AG08395 (cell line): ENCODE results near the gene TWIST1.

Experiments used
- DNase-seq: peaks from one replicate; pipeline ENCODE4 v3.0.0; 2012; ENCODE audit warnings: mixed read lengths, low spot score

Gene TWIST1

GRCh38 chr7:19094598-19095352 is 22.7 kb downstream of the TWIST1 start:
- DNase-seq: no peak

- DNase-seq: no peak
These were observed 23.3 kb downstream of the TWIST1 start for GRCh38 chr7:19094138-19094537.

GRCh38 chr7:19091550-19092200 is 25.8 kb downstream of the TWIST1 start:
- no peak for DNase-seq

- no peak for DNase-seq
These were observed 26.9 kb downstream of the TWIST1 start for GRCh38 chr7:19090526-19090925.

- DNase-seq: no peak
These were observed 27.6 kb downstream of the TWIST1 start for GRCh38 chr7:19089797-19090196.

- no peak for DNase-seq
These were observed 28.1 kb downstream of the TWIST1 start for GRCh38 chr7:19089378-19089777.

GRCh38 chr7:19080093-19080492 is 37.3 kb downstream of the TWIST1 start:
- DNase-seq: no peak

GRCh38 chr7:19079066-19079465 is 38.4 kb downstream of the TWIST1 start:
- DNase-seq: no peak

GRCh38 chr7:19069842-19070241 is 47.6 kb downstream of the TWIST1 start:
- no peak for DNase-seq

- no peak for DNase-seq
These were observed 51.3 kb downstream of the TWIST1 start for GRCh38 chr7:19066170-19066569.
